Measurements from ENCODE around the gene AKAP5.
"Not testable (repeated sequence)": the region's sequence is repeated elsewhere in the genome, so short reads cannot be mapped to it uniquely, and the experiment has no call there.

Gene AKAP5

GRCh38 chr14:64503434-64504309 is 38.4 kb downstream of the AKAP5 start, which contains the start of gene ZBTB25:
Gene ZBTB25 (minus strand): TSS chr14:64503838. CDS start chr14:64490533, 13,305 bp downstream.
- peak; percentile 67 to 71 for ATAC-seq

GRCh38 chr14:64504310-64504896 is 39.1 kb downstream of the AKAP5 start, which contains the start of gene ZBTB1:
Gene ZBTB1 (plus strand): TSS chr14:64504770. CDS start chr14:64521505, 16,735 bp downstream.
- peak; percentile 41 to 45 for ATAC-seq

GRCh38 chr14:64504897-64505794 is 39.8 kb downstream of the AKAP5 start:
- peak; percentile 16 to 23 for ATAC-seq

- no peak for ATAC-seq
Measured at GRCh38 chr14:64506721-64507120, 41.4 kb downstream of the AKAP5 start.

GRCh38 chr14:64507376-64508156 is 42.3 kb downstream of the AKAP5 start:
- ATAC-seq, result peak; percentile 7 to 13

- no peak for ATAC-seq
Measured at GRCh38 chr14:64508215-64508776, 43.0 kb downstream of the AKAP5 start.

GRCh38 chr14:64509036-64509435 is 43.7 kb downstream of the AKAP5 start:
- ATAC-seq, result no peak

GRCh38 chr14:64510825-64511671 is 45.7 kb downstream of the AKAP5 start:
- no peak for ATAC-seq

- no peak for ATAC-seq
Measured at GRCh38 chr14:64513271-64513670, 48.0 kb downstream of the AKAP5 start.

GRCh38 chr14:64515053-64515452 is 49.8 kb downstream of the AKAP5 start:
- ATAC-seq, result no peak

- peak in 1 of 2 donors; percentile 37 for ATAC-seq
Measured at GRCh38 chr14:64516969-64517368, 51.7 kb downstream of the AKAP5 start.

- ATAC-seq, result not testable (repeated sequence)
Measured at GRCh38 chr14:64517667-64518066, 52.4 kb downstream of the AKAP5 start.

GRCh38 chr14:64518229-64518628 is 52.9 kb downstream of the AKAP5 start:
- no peak for ATAC-seq

- ATAC-seq, result peak; percentile 74 to 78
Measured at GRCh38 chr14:64520699-64521098, 55.4 kb downstream of the AKAP5 start.

- ATAC-seq, result no peak
Measured at GRCh38 chr14:64522591-64523355, 57.5 kb downstream of the AKAP5 start.

Data from activated CD4-positive, CD25-positive, alpha-beta regulatory T cell treated with anti-CD3 and anti-CD28 coated beads, Interleukin-2, amount 50 U/mL, for 24 hours (primary cell).